Measurements from ENCODE around the gene RHOG. TPM values are rescaled to one million over a fixed set of nuclear protein-coding genes. Genes with fewer than 3 reads are reported as not detected.
A peak's percentile ranks its signal among the peaks of the same experiment; 100 is the strongest.

Gene RHOG
- total RNA-seq, 1 donor from 2014 or later = 25.6 TPM

GRCh38 chr11:3840004-3840869 is 522 bp downstream of the RHOG start:
- no peak for DNase-seq (ENCODE audit: missing footprints)
- intact Hi-C loops (cut with DNase I) = no loop called here
- peak; percentile 40 for ATAC-seq

GRCh38 chr11:3838504-3838903 is 2.3 kb downstream of the RHOG start:
- intact Hi-C loops (cut with DNase I) = no loop called here
- DNase-seq (ENCODE audit: missing footprints) (no peak), ATAC-seq (no peak)

GRCh38 chr11:3837793-3838192 is 3.0 kb downstream of the RHOG start:
- DNase-seq (ENCODE audit: missing footprints) (peak; percentile 85), ATAC-seq (peak; percentile 15)
- intact Hi-C loops (cut with DNase I) = no loop called here

- DNase-seq (ENCODE audit: missing footprints) = peak; percentile 87
- ATAC-seq = no peak
- intact Hi-C loops (cut with DNase I) = no loop called here
Observed at GRCh38 chr11:3836903-3837302, 3.9 kb downstream of the RHOG start.

DNA sequence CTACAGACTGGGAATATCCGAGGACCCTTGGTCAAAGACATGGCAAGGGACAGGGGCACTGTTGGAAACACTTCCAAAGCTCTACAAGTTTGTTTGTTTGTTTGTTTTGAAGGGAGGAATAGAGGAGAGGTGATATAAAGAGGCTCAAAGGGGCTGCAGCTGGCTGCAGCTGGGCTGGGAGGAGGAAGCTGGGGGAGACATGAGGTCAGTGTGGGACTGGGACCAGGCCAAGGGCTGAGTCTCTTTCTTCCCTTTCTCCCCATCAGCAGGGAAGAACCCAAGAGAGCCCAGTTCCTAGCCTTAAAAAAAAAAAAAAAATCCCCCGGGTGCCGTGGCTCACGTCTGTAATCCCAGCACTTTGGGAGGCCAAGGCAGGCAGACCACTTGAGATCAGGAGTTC is 5.0 kb downstream of the RHOG start:
- intact Hi-C loops (cut with DNase I) = no loop called here
- DNase-seq (ENCODE audit: missing footprints) = no peak
- peak; percentile 43 for ATAC-seq

- intact Hi-C loops (cut with DNase I) = no loop called here
- DNase-seq (ENCODE audit: missing footprints) = peak; percentile 80
- peak; percentile 43 for ATAC-seq
Observed at GRCh38 chr11:3834664-3835461, 5.9 kb downstream of the RHOG start.

DNA sequence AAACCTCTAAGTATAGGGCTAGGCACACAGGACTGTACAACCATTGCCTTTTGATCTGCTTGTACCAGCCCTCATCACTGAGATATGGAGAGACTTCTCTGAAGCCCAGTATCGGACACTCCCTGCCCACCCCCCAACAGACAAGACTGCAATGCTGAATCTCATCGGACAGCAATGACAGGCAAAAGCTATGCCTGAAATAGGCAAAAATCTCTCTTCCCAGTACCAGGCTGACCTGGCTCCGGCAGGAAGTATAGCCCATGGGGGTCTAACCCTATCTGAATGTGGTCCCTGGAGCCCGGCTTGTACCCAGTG is 6.5 kb downstream of the RHOG start:
- intact Hi-C loops (cut with DNase I) = no loop called here
- DNase-seq (ENCODE audit: missing footprints) (no peak), ATAC-seq (no peak)

DNA sequence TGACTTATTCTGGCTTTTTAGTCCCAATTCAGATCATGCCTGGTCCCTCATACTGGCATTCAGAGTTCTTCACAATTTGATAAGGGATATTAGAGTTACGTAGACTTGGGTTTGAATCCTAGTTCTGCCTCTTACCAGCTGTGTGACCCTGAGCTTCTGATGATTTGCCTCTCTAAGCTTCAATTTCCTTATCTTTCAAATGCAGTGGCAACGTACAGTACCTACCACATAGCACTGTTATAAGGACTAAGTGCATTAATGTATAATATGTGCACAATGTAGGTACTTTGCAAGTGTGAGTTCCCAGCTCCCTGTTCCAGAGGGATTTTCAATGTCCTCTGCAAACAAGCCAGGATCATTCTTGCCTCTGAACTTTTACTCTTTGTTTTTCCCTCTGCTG is 7.3 kb downstream of the RHOG start:
- DNase-seq (ENCODE audit: missing footprints) (no peak), ATAC-seq (no peak)
- intact Hi-C loops (cut with DNase I) = no loop called here

GRCh38 chr11:3832816-3833215 is 7.9 kb downstream of the RHOG start:
- intact Hi-C loops (cut with DNase I) = no loop called here
- ATAC-seq (no peak), DNase-seq (ENCODE audit: missing footprints) (no peak)

DNA sequence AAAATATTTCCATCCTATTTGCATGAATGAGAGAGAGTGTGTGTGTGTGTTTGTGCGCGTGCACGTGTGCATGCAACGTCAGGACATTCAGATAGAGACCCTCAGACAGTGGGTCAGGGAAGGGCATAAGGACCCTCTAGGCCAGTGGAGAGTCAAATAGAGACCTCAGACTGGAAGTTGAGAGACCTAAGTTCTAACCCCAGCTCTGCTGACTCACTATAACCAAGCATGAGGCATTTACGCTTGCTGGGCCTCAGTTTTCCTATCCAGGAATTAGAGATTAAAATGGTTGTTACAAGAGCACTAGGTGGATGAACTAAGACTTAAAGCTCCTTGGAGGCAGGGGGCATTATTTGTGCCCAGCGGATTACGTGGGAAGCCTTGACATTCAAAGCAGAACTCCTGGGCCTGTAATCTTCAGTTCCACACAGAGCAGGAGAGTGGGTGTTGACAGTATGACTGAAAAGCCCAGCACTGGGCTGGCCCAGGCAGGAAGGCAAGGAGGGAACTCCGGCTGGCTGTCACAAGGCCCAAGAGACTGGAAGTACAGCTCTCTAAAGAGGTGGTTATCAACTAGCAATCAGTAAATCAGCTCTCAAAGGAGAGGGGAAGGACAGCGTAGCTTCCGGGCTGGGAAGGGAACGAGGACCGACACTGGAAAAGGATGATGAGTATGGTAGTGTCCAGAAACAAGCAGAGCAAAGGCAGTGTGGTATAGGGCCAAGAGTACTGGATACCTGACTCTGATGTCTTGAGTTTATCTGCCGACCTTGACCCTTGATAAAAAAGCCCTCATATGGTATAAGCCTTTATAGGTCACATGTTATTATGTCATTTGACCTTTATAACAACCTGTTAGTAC is 9.2 kb downstream of the RHOG start:
- intact Hi-C loops (cut with DNase I) = no loop called here
- ATAC-seq (peak; percentile 64), DNase-seq (ENCODE audit: missing footprints) (no peak)

DNA sequence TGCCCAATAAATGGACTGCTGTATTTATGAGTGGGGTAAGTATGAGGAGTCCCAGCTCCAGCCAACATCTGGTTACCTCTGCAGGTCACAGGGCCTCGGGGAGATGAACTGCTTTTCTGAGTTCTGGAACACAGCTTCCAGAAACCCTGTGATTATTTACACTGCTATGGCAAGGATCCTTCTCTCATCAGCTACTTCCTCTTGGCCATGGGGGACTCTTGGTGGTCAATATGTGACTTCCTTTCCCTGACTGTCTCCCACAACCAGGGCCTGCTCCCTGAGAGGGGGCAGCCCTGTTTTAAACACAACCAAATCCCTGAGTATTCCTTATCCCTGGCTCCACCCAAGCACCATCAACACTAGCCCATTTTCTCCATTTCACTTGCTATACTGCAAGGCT is 10.0 kb downstream of the RHOG start:
- intact Hi-C loops (cut with DNase I) = no loop called here
- DNase-seq (ENCODE audit: missing footprints) (no peak), ATAC-seq (no peak)

- intact Hi-C loops (cut with DNase I) = no loop called here
- ATAC-seq (no peak), DNase-seq (ENCODE audit: missing footprints) (no peak)
Observed at GRCh38 chr11:3830088-3830487, 10.7 kb downstream of the RHOG start.

DNA sequence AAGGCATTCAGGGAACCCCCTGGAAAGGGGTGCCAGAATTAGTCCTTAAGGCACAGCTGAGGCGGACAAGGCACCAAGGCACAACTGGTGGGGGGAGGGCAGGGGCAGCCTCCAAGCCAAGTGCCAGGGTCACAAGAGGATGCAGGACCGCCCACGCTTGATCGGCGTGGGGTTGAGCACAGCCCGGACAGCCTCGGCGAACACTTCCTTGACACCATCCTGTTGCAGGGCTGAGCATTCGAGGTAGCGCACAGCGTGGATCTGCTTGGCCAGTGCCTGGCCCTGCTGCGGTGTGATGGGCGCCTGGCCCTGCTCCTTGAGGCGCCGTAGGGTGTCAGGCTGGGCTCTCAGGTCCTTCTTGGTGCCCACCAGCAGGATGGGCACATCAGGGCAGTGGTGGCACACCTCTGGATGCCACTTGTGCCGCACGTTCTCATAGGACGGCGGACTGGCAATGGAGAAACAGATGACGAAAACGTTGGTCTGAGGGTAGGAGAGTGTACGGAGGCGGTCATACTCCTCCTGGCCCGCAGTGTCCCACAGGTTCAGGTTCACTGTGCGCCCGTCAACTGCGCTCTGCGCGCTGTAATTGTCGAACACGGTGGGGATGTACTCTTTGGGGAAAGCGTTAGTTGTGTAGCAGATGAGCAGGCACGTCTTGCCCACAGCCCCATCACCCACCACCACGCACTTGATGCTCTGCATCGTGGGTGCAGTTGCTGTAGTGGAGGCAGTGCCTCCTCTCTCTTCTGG is 13.1 kb downstream of the RHOG start:
- intact Hi-C loops (cut with DNase I) = no loop called here
- ATAC-seq (no peak), DNase-seq (ENCODE audit: missing footprints) (no peak)

GRCh38 chr11:3826721-3827120 is 14.0 kb downstream of the RHOG start:
- intact Hi-C loops (cut with DNase I) = no loop called here
- DNase-seq (ENCODE audit: missing footprints) = no peak

DNA sequence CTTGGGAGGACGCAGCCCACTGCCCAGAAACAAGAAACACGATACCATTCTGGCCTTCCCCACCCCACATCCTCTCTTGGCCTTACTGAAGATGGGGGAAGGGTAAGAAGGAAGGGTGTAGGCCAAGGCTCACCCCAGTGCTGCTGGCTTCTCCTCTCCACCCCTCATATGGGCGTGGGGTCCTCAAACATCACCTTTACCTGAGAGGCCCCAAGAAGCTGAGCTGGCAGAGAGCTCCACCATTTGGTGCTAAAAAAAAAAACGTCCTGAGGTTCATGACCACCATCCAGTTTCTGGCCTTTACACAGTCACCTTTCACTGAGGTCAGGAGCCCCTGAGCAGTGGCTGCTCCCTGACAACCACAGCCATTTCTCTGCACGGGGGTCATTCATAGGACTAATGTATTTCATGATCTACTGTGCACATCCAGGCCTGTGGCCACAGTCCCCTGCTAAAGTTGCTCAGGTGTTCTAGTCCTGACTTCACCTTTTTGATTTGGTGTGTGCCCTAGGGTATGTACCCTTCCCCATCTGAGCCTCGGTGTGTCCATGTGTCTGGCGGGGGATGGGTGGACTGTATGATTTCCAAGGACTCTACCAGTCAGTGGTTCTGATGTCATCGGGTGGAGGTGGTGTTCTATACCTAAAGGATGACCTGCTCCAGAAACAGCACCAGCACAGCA is 15.1 kb downstream of the RHOG start:
- peak; percentile 29 for ATAC-seq
- no peak for DNase-seq (ENCODE audit: missing footprints)
- intact Hi-C loops (cut with DNase I) = no loop called here

More at GRCh38 chr11:3826721-3827120, 14.0 kb downstream of the RHOG start:
- no peak for ATAC-seq

GRCh38 chr11:3824714-3825472 is 15.9 kb downstream of the RHOG start:
- DNase-seq (ENCODE audit: missing footprints) (no peak), ATAC-seq (peak; percentile 62)
- intact Hi-C loops (cut with DNase I) = no loop called here

- DNase-seq (ENCODE audit: missing footprints) (no peak), ATAC-seq (no peak)
- intact Hi-C loops (cut with DNase I) = no loop called here
Observed at GRCh38 chr11:3823762-3824506, 16.8 kb downstream of the RHOG start.
